Measurements from ENCODE around the gene MON2.
"Not testable (repeated sequence)": the region's sequence is repeated elsewhere in the genome, so short reads cannot be mapped to it uniquely, and the experiment has no call there.

Gene MON2

GRCh38 chr12:62481843-62482540, 15.4 kb downstream of the MON2 start:
- DNase-seq = no peak

GRCh38 chr12:62482769-62483168, 16.1 kb downstream of the MON2 start:
- DNase-seq = no peak

DNA sequence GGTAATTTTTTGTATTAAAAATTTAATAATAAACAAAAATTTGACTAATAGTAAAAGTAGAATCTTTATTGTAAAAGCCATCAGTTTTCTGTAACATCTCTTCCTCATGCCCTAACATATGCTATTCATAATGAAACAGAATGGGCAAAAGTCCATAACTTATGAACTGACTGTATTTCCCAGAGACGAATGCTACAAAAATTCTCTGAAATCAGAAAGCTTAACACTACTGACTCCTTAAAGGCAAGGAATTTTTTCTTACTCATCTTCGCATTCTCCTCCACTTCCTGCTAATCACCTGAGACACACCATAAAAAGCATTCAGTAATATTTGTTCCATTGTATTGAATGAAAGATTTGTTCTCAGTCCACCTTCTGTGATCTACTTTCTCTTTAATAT, 17.6 kb downstream of the MON2 start:
- peak; percentile 52 for DNase-seq

GRCh38 chr12:62505786-62506185, 39.2 kb downstream of the MON2 start:
- no peak for DNase-seq

- no peak for DNase-seq
These were observed 46.3 kb downstream of the MON2 start for GRCh38 chr12:62512901-62513300.

GRCh38 chr12:62514080-62514479, 47.5 kb downstream of the MON2 start:
- DNase-seq = not testable (repeated sequence)

DNA sequence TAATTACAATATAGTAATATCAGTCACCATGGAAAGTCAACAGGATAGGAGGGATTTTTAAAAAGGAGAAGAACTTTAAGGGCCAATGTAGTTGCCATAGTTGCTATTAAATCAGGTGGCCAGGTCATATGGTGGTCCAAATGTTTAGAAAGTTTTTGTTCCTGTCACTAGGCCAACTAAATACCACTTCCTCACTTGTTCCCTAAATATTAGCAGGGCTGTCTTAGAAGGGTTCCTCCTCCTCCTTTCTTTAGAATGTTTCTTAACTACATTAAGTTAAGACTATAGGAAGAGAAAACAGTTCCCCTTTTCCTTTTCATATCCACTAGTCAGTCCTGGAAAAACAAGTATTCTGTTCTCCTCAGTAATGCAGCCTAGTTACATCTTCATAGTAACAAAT, 50.3 kb downstream of the MON2 start:
- DNase-seq = no peak

DNA sequence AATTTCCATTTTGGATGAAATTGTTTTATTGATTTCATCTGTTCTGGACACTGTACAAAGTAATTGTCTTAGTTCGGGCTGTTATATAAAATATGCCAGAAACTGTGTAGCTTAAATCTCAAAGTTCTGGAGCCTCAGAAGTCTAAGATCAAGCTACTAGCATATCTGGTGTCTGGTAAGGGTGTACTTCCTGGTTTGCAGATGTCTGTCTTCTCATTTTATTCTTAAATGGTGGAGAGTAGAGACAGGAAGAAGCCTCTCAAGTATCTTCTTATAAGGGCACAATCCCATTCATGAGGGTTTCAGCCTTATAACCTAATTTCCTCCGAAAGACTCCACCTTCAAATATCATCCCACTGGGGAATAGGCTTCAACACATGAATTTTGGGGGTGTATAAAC, 51.3 kb downstream of the MON2 start:
- DNase-seq = no peak

- no peak for DNase-seq
These were observed 52.4 kb downstream of the MON2 start for GRCh38 chr12:62519043-62519442.

- no peak for DNase-seq
These were observed 53.7 kb downstream of the MON2 start for GRCh38 chr12:62520361-62520760.

DNA sequence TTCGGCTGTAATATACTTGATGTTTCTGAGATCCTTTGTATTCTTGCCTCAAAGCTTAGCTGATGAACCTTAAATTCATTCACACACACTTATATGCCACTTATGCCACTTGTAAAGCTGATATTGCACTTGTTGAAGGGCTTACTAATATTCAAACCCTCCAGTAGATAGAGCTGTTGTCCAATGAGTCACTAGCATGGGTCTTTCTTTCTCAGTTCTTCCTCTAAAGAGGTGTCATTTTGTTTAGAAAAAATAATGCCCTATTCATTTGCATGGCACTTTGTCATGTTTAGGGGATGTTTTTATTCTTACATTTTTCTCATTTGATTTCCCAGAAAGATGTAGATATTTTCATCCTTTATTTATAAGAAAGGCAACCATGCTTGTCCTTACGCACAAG, 56.4 kb downstream of the MON2 start:
- peak; percentile 4 for DNase-seq

DNA sequence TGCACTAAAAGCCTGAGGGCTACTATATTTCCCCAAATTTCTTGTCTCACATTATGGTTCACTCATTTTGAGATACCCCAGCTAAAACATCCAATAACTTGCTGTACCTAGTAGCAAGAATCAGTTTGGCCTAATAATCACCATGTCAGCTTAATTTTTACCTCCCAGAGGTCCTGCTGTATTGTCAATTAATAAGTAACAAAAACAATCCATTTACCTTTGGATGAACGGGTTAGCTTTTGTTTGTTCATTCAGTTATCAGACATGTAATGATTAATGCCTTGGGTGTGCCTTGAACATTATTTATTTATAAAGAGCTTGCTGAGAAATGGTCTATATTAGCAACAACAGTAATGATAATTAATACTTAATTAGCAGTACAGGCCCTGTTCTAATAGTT, 57.0 kb downstream of the MON2 start:
- DNase-seq = no peak

DNA sequence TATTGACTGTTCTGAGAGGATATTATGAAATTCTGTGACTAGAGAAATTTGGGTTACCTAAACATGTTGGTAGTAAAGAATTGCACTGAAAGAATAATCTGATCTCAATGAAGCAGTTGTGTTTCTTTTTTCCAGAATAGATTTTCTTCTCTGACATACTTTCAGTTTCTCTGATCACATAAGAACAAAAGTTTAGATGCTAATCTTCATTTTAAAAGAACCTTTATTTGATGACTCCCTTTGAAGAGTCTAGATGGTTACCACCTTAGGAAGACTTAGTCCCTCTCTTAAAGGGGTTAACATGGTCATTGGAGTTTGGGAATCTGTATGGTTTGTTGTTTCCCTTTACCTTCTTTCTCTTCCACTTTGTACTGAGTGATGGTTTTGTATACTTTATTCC, 58.6 kb downstream of the MON2 start:
- DNase-seq = no peak

- DNase-seq = peak; percentile 89
These were observed 64.0 kb downstream of the MON2 start for GRCh38 chr12:62530596-62530995.

- DNase-seq = no peak
These were observed 65.7 kb downstream of the MON2 start for GRCh38 chr12:62532333-62532732.

GRCh38 chr12:62533087-62533754, 66.6 kb downstream of the MON2 start:
- DNase-seq = no peak

- no peak for DNase-seq
These were observed 67.1 kb downstream of the MON2 start for GRCh38 chr12:62533755-62534107.

- DNase-seq = no peak
These were observed 69.9 kb downstream of the MON2 start for GRCh38 chr12:62536546-62536945.

GRCh38 chr12:62537551-62537950, 70.9 kb downstream of the MON2 start:
- peak; percentile 87 for DNase-seq

DNA sequence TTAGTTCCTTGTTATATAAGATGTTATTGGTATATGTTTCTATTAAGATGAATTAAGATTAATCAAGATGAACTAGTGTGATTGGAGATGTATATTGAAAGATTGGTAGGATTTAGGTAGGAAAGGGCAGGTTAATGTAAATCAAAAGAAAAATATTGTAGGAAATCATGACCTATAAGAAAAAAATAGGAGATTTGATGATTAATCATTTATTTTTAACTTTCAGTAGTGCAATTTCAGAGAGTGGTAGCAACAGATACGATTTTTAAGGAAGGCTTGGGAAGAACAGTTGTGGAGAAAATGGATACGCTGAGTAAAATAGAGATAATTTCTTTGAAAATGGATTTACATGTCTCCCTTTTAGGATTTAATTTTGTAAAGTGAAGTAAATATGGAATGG, 73.7 kb downstream of the MON2 start:
- DNase-seq = no peak

- no peak for DNase-seq
These were observed 76.2 kb downstream of the MON2 start for GRCh38 chr12:62542814-62543213.

DNA sequence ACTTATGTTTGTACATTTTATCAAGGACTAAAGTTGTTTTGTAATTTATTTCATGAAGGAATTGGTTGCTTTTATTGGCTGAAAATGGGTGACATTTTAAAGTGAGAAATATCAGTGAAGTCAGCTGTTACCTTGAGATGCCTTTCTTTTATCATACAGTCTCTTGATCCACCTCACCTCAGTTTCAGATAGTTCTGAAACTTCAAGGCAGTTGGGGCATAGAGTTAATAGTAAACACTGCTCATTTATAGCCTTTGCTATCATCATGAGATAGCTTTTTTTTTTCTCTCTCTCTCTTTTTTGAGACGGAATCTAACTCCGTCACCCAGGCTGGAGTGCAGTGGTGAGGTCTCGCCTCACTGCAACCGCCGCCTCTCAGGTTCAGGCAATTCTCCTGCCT, 76.7 kb downstream of the MON2 start:
- DNase-seq = no peak

DNA sequence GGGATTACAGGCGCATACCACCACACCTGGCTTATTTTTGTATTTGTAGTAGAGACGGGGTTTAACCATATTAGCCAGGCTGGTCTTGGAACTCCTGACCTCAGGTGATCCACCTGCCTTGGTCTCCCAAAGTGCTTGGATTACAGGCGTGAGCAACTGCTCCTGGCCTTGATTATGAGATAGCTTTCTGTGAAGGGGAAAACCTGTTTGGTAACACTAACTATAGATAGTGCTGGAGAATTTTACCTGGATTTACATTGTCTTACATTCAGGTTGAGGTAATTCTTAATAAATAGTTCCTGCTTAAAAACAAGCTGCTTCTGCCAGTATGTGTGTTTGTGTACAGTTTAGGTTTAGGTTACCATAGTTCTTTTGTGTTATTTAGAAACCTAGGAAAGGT, 77.1 kb downstream of the MON2 start:
- DNase-seq = no peak

- no peak for DNase-seq
These were observed 86.4 kb downstream of the MON2 start for GRCh38 chr12:62552906-62553556.

Data from fibroblast of skin of abdomen (primary cell).